ENCODE data around the gene GLI3.

- TF ChIP-seq CTCF (IDR thresholded peaks at IDR 0.05) (no peak), POLR2A (IDR thresholded peaks at IDR 0.05) (no peak)
Observed at GRCh38 chr7:42055171-42055570, 181.8 kb downstream of the GLI3 start.

All from adrenal gland (tissue), 5 donors.